Measurements from ENCODE around the gene ALKBH3.

ALKBH3 gene

DNA sequence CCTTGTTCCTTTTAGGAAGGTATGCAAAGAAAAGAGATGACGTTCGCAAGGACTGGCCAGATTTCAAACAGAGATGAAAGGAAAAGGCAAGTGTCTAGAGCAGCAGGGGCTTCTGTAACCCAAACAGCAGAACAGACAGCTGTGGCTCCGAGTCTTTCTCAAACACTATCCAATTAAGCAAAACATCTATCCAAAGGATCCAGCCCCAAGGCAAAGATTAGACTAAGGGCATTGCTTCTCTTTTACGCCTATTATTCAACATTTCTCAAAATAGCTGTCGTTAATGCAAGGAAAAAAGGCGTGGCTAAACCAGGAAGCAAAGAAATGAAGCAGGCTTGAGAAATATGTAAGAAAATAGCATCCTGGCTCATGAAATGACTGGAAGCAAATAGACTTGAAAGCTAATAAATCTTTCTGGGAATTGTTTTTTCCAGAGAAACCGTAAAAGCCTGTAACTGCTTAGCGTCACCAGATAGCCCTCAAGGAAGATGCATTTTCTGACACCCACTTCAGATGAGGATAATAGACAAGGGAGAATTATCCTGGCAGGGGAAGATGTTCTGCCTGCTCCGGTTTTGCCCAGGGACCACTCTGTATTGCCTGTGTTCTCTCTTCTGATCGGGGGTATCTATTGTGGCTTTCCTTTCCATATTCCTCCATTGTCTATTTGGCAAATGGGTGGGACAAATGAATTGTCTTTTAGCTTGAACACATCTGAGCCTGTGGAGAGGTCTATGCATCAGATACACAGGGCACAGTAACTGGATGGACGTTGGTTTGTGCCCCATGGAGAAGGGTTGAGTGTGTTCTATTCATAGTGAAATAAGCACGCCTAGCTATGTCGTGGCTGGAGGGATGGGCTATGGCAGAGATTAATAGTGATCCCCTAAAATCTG is 82.0 kb downstream of the ALKBH3 start:
- no peak for DNase-seq (ENCODE audit: low read depth)

DNA sequence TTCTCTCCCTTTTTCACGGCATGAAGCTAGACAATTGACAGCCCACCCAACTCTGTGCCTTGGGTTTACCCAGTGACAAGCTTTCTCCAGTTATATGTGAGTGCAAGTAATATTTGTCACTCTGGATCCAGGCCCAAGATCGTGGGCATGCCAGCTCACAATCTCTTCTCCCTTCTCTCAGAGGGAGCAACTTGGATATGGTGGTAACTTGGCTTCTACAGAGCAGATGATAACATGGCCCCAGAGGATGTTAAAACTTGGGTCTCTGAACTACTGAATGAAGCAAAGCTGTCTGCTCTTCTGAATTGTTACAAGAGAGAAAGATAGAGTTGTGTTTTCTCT is 82.6 kb downstream of the ALKBH3 start:
- DNase-seq (ENCODE audit: low read depth) = no peak

DNA sequence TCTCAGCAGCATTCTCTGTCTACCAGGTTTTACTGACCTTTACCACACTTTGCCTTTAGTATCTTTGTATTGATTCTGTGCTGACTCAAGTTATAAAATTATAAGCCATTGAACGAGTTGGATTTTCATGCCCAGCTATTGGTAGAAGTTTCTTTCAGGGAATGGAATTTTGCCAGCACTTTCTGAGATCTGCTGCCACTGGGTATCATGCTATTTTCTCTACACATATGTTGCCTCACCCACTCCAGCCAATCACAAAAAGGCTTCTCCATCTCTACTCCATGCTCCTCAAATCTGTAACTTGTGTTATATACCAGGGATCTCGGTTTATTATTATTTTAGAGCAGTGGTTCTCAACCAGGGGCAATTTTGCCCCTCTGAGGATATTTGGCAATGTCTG is 87.0 kb downstream of the ALKBH3 start:
- no peak for DNase-seq (ENCODE audit: low read depth)

DNA sequence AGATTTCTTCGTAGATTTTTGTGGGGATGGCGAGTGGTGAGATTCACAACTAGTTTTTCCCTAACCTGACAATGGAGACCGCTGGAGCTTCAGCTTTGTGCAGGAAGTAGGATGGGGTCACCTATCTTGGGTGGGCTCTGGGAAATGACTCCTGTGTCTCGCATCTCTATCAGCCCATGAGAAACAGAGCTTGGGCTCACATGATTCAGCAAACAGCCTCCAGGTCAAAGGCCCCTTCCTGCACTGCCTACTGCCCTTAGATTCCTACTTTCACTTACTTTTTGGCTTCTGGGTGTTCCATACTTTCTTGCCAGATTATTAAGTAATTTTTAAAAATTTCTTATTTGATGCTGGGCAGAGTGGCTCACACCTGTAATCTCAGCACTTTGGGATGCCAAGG is 88.1 kb downstream of the ALKBH3 start:
- no peak for DNase-seq (ENCODE audit: low read depth)

DNA sequence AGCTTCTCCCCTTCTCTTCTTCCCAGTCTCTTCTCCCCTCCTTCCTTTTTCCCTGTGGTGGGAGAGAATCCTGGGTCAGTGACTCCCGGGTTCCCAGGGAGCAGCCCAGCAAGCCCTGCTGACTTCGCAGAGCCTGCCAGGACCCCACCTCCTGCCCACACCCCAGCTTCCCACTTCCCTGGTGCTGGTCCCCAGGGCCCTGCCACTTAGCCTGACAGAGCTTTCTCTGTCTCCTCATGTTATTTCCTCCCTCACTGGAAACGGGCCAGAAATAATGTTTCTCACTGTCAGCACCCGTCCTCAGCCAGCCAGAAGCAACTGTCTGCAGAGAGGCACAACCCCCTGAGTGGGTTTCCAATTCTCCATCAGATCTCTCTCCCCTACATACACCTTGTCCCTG is 88.9 kb downstream of the ALKBH3 start:
- no peak for DNase-seq (ENCODE audit: low read depth)

All from HS-5 (cell line).